Measurements from ENCODE around the gene NACC2. TPM values are rescaled to one million over a fixed set of nuclear protein-coding genes. Genes with fewer than 3 reads are reported as not detected.

Gene NACC2
- total RNA-seq, 4 donors from 2014 or later, result 18.4 to 33.6 (median 22.4) TPM

DNA sequence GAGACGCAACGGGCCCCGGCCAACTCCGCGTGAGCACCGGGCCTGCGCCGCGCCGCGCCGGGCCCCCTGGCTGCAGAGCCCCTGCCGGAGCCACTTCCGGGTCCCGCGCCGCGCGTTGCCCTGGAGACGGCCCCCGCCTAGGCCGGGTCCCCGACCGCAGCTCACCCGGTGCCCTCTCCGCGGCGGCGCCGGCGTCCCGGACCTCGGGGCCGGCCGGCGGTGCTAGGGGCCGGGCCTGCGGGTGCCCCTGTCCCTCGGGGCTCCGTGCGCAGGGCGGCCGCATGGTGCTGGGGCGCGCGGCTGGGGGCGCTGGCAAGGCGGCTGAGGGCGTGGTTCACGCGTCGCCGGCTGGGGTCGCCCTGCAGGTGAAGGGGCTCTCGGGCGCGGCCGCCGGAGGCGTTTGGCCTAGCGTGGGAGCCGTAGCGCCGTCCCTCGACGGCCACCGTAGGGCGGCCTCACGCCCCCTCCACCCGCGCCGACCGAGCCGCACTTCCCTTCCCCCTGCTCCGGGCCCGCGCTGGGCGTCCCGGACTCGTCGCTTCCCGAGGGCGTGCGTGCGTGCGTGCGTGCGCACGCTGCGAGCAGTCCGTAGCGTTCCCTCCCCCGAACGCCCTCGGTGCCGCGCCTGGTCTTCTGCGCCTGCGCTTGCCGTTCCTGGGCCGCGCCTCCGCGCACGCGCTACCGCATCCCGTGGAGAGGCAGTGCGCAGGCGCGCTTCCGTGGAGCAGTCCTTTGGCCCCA, 23.4 kb upstream of the NACC2 start, which contains the start of gene TMEM250:
Gene TMEM250, minus strand, starts transcription at position 556 of the 741 bp plus-strand sequence. CDS start 1,975 bp downstream, outside the sequence.
- Histone ChIP-seq H3K4me3 (replicated peaks in 1 of 3) (peak within 1 kb of the TSS; percentile 78 to 88 (median 88)), H3K4me1 (peaks cover 14 to 30% of the 10 kb centered on the region in 2 donors), H3K36me3 (no peaks in the 10 kb centered on the region), H3K9me3 (no peaks in the 10 kb centered on the region), H3K27me3 (no peaks in the 10 kb centered on the region), H3K27ac (peak within 1 kb of the TSS; percentile 90 to 95 (median 92))
- intact Hi-C loops (cut with DNase I), result loop anchor here (5.0 kb wide), 1 partner anchor 211 kb away; the partner anchor contains the start of gene CAMSAP1
- WGBS, 2 donors, result 1 to 2% methylated on average over 19 to 22 of the region's 112 CpGs
- peak; percentile 94 to 96 for DNase-seq
- TF ChIP-seq, protein P1, sequence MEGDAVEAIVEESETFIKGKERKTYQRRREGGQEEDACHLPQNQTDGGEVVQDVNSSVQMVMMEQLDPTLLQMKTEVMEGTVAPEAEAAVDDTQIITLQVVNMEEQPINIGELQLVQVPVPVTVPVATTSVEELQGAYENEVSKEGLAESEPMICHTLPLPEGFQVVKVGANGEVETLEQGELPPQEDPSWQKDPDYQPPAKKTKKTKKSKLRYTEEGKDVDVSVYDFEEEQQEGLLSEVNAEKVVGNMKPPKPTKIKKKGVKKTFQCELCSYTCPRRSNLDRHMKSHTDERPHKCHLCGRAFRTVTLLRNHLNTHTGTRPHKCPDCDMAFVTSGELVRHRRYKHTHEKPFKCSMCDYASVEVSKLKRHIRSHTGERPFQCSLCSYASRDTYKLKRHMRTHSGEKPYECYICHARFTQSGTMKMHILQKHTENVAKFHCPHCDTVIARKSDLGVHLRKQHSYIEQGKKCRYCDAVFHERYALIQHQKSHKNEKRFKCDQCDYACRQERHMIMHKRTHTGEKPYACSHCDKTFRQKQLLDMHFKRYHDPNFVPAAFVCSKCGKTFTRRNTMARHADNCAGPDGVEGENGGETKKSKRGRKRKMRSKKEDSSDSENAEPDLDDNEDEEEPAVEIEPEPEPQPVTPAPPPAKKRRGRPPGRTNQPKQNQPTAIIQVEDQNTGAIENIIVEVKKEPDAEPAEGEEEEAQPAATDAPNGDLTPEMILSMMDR (IDR thresholded peaks at IDR 0.05), result no peak
- TF ChIP-seq POLR2A (IDR thresholded peaks at IDR 0.05), result peak in 1 of 2 donors; percentile 91

DNA sequence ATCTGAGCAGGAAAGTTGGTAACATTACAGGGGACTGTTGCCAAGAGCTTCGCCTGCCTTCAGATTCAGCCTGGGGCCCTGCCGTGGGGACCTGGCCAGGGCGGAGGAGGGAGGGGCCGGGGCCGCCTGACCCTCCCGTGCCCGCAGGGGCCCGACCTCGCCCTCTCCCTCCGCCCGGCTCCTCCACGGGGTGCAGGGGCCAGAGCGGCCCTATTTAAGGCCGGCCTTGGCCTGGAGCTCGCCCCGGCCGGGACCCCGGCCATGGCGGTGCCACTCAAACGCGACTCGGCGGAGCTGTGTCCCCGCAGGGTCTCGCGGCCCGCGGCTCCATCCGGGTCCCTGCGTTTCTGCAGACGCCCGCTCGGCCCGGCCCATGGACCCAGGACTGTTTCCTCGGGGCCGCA, 22.8 kb upstream of the NACC2 start:
- DNase-seq, result no peak
- peak overlapping the region; percentile 78 to 88 (median 88) for H3K4me3 ChIP-seq (replicated peaks in 1 of 3)
- peaks cover 14 to 28% of the 10 kb centered on the region in 2 donors for H3K4me1 ChIP-seq
- H3K9me3 ChIP-seq, result no peaks in the 10 kb centered on the region
- H3K27me3 ChIP-seq, result no peaks in the 10 kb centered on the region
- no peaks in the 10 kb centered on the region for H3K36me3 ChIP-seq
- 0% methylated on average over 1 to 2 of the region's 36 CpGs for WGBS, 2 donors
- TF ChIP-seq POLR2A (IDR thresholded peaks at IDR 0.05), result no peak
- TF ChIP-seq, protein P1 (IDR thresholded peaks at IDR 0.05), result no peak
- intact Hi-C loops (cut with DNase I), result loop anchor here (5.0 kb wide), 1 partner anchor 211 kb away; the partner anchor contains the start of gene CAMSAP1
- H3K27ac ChIP-seq, result peak overlapping the region; percentile 67 to 95 (median 90)

DNA sequence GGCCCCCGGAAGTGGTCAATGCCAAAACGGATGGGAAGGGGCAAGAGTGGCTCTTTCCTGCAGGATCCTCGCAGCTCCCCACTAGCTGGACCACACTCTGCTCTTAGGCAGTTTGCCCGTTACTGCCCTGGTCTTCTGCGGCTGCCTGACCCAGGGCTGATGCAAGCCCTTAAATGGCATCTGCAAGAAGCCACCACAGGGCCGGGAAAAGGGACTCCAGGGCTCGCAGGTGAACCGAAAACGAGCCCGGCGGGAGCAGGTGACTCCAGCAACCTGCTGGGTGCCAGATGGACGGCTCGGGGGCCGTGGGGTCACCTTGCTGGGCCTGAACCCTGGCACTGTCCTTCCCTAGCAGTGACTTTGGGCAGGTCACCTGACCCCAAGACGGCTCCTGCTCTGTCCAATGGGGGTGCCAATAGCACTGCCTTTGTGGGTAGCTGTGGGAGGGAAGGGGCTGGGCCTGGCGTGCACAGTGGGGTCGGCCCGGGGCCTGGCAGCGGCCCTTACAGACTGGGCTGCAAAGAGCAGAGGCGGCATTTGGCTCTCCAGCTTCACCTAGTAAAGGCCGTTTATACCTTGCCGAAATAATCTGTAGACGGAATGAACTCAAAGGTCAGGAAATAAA, 22.3 kb upstream of the NACC2 start:
- Histone ChIP-seq H3K27me3 (no peaks in the 10 kb centered on the region), H3K4me1 (peaks cover 14 to 23% of the 10 kb centered on the region in 2 donors), H3K27ac (peak overlapping the region in 2 of 3 donors; percentile 67 to 90), H3K9me3 (no peaks in the 10 kb centered on the region), H3K36me3 (no peaks in the 10 kb centered on the region), H3K4me3 (replicated peaks in 1 of 3) (peak overlapping the region in 2 of 3 donors; percentile 78 to 88)
- intact Hi-C loops (cut with DNase I), result loop anchor here (5.0 kb wide), 1 partner anchor 210 kb away; the partner anchor contains the start of gene CAMSAP1
- DNase-seq, result no peak
- TF ChIP-seq, protein P1 (IDR thresholded peaks at IDR 0.05), result no peak
- no peak for TF ChIP-seq POLR2A (IDR thresholded peaks at IDR 0.05)
- 49 to 53% methylated on average over 20 to 23 of the region's 23 CpGs for WGBS, 2 donors

DNA sequence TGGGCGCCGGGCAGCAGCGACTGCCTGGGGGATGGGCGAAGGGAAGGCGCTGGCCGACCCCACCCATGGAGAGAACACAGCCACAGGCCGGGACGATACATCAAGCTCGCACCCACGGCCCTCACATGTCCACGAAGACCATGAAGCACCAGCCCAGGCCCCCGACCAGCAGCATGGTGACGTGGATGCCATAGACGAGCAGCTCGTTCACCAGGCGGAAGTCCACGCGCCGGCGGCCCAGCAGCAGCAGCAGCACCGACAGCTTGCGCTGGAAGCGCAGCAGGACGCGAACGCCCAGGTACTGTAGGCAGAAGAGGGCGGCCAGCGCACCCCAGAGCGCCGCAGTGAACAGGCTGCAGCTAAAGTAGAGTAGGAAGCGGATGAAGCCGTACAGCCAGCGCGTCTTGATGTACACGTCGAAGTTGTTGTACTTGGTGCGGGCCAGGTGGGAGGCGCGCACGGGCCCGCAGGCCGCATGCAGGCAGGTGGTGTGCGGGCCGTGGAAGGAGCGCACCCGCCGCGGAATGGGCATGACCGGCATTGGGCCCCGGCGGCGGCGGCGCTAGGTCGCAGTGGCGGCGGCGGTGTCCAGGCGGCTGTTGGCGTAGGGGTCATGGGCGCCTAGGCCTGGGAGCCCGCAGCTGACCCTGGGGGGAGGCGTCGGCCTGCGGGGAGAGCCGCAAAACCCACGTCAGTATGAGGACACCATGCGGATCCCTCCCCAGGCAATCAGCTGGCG, 21.4 kb upstream of the NACC2 start:
- Histone ChIP-seq H3K4me3 (replicated peaks in 1 of 3) (no peak overlapping the region), H3K27me3 (no peaks in the 10 kb centered on the region), H3K9me3 (no peaks in the 10 kb centered on the region), H3K27ac (no peak overlapping the region), H3K36me3 (no peaks in the 10 kb centered on the region), H3K4me1 (peaks cover 14 to 22% of the 10 kb centered on the region in 2 donors)
- 96 to 98% methylated on average over 30 to 57 of the region's 69 CpGs for WGBS, 2 donors
- TF ChIP-seq, protein P1 (IDR thresholded peaks at IDR 0.05), result no peak
- no peak for TF ChIP-seq POLR2A (IDR thresholded peaks at IDR 0.05)
- intact Hi-C loops (cut with DNase I), result loop anchor here (5.0 kb wide), 1 partner anchor 209 kb away; the partner anchor contains the start of gene CAMSAP1
- DNase-seq, result no peak
